Esophagus muscularis mucosa (tissue), 4 donors: ENCODE results near the gene GPR55. TPM values are rescaled to one million over a fixed set of nuclear protein-coding genes. Genes with fewer than 3 reads are reported as not detected.

ENCODE experiments used
- DNase-seq: peaks from one replicate; pipeline ENCODE4 v3.0.0-alpha.2; 2017; ENCODE audit errors: extremely low spot score
- H3K27ac ChIP-seq, 4 donors: fragments of 200-600 bp; sonication (generic); replicated peaks in 1 of 4; 1 replicate in 3 of 4; 2 replicates in 1 of 4; pipeline ENCODE4 v1.5.1; 2016 to 2019; ENCODE audit warnings: mild to moderate bottlenecking in 1 of 4
- H3K27me3 ChIP-seq, 4 donors: fragments of 200-600 bp; sonication (generic); one replicate each; pipeline versions ENCODE4 v1.5.1 to v1.6.0; 2016 to 2019
- H3K36me3 ChIP-seq, 4 donors: fragments of 200-600 bp; sonication (generic); one replicate each; pipeline ENCODE4 v1.5.1; 2016 to 2019
- H3K4me1 ChIP-seq, 4 donors: fragments of 200-600 bp; sonication (generic); one replicate each; pipeline ENCODE4 v1.5.1; 2016 to 2019
- H3K4me3 ChIP-seq, 4 donors: fragments of 200-600 bp; sonication (generic); 1 replicate in 2 of 4; 2 replicates in 2 of 4; pipeline ENCODE4 v1.5.1; 2016 to 2019; ENCODE audit warnings: mild to moderate bottlenecking in 4 of 4, moderate library complexity in 1 of 4
- H3K9me3 ChIP-seq, 4 donors: fragments of 200-600 bp; sonication (generic); 1 replicate in 3 of 4; 2 replicates in 1 of 4; pipeline ENCODE4 v1.5.1; 2016 to 2019
- EP300 ChIP-seq: sonication (generic); formaldehyde crosslinking; IDR thresholded peaks from one replicate; pipeline ENCODE4 v1.6.1; 2017; ENCODE audit warnings: antibody characterized with exemption
- POLR2A ChIP-seq: fragments of 450-650 bp; IDR thresholded peaks from one replicate; pipeline ENCODE4 v1.6.1; 2017; ENCODE audit warnings: antibody characterized with exemption, moderate library complexity, mild to moderate bottlenecking, low read depth
- POLR2AphosphoS5 ChIP-seq, 2 donors: sonication (generic); formaldehyde crosslinking; IDR thresholded peaks; one replicate each; pipeline ENCODE4 v1.6.1; 2017; ENCODE audit warnings: antibody characterized with exemption in 2 of 2
- WGBS: methylation state at CpG from one replicate; pipeline ENCODE4 v1.1.5; 2018; 5-methylcytosine and 5-hydroxymethylcytosine counted together
- intact Hi-C: fragments of 100-400 bp; cut with DNase I; formaldehyde crosslinking; loops from one replicate; pipeline ENCODE4 v1.15.1; 2023
- total RNA-seq, 4 donors: library from RNA; depleted of rRNA; stranded (reverse); fragments of >200 nt; gene quantifications; one replicate each; pipeline versions ENCODE4 v1.1.0 to v1.2.1, GENCODE V29; 2016
- TF ChIP-seq, protein P1 (sequence below), 3 experiments: fragments of 200-600 bp in 2 of 3; fragments of 450-650 bp in 1 of 3; sonication (generic) in 2 of 3; IDR thresholded peaks; one replicate each; pipeline ENCODE4 v1.5.1; 2017 to 2019; ENCODE audit warnings: antibody characterized with exemption in 3 of 3, mild to moderate bottlenecking in 2 of 3, moderate library complexity in 1 of 3

Gene GPR55
- total RNA-seq, 4 donors from 2014 or later, result 0.29 to 0.42 TPM; not detected in 2

DNA sequence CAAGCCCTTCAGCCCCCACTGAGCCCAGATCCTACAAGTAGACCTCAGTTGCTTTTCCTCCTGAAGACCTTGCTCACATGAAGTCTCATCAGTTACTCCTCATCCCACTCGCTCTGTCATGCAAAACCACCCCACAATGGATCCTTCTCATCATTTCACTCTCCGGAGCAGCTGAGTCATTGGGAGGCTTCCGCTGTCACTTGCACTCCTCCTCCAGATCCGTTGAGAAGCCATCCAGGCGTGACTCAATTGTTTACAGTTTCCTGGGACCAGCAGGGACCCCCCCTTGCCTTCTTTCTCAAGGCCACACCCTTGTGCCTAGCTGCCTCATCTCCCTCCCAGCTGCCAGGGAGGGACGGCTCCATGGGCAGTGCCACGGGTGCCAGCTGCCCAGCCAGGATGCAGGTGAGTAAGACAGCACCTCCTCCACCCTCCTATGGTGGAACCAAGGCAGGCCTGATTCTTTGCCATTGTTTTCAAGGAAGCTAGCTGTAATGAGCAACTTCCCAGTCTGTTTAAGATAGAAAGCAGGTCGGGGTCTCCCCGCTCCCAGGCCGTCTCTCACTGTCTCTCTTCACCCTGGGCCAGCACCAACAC, 16.3 kb downstream of the GPR55 start:
- no peaks in the 10 kb centered on the region for H3K9me3 ChIP-seq
- peak overlapping the region in 3 of 4 donors; percentile 7 to 20 (median 20) for H3K27ac ChIP-seq
- TF ChIP-seq POLR2A, result no peak
- TF ChIP-seq, protein P1, sequence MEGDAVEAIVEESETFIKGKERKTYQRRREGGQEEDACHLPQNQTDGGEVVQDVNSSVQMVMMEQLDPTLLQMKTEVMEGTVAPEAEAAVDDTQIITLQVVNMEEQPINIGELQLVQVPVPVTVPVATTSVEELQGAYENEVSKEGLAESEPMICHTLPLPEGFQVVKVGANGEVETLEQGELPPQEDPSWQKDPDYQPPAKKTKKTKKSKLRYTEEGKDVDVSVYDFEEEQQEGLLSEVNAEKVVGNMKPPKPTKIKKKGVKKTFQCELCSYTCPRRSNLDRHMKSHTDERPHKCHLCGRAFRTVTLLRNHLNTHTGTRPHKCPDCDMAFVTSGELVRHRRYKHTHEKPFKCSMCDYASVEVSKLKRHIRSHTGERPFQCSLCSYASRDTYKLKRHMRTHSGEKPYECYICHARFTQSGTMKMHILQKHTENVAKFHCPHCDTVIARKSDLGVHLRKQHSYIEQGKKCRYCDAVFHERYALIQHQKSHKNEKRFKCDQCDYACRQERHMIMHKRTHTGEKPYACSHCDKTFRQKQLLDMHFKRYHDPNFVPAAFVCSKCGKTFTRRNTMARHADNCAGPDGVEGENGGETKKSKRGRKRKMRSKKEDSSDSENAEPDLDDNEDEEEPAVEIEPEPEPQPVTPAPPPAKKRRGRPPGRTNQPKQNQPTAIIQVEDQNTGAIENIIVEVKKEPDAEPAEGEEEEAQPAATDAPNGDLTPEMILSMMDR (IDR thresholded peaks at IDR 0.05), result no peak
- peak in 1 of 2 donors; percentile 5 for TF ChIP-seq POLR2AphosphoS5 (IDR thresholded peaks at IDR 0.05)
- TF ChIP-seq EP300, result no peak
- no peak for DNase-seq
- H3K4me3 ChIP-seq, result peak overlapping the region in 3 of 4 donors; percentile 20 to 43 (median 22)
- intact Hi-C loops, result no loop called here
- peaks cover 0 to 5% (median 0%) of the 10 kb centered on the region in 4 donors for H3K4me1 ChIP-seq
- H3K36me3 ChIP-seq, result no peaks in the 10 kb centered on the region
- H3K27me3 ChIP-seq, result no peaks in the 10 kb centered on the region
- WGBS, result 54% methylated on average over 10 of the region's 10 CpGs

DNA sequence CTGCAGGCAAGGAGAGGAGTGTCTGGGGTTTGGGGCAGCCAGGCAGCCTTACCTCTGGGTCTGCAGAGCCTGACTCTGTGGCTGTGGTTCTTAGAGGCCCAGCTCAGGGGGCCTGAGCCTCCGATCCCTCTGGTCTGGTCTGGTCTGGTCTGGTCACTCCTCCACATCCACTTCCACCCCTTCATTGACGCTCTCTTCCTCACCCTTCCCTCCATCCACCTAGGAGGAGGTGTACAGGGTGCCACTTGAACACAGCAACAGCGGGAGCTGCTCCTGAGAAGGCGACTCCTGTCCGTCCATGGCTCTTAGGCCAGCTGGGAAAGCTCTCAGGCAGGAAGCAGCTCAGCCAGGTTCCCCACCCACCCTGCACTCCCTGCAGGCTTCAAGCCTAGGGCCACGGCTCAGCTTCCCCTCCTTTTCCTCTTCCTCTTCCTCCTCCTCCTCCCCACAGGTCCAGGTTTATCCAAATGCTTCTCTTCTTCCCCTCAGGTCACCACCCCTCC, 16.9 kb downstream of the GPR55 start:
- H3K9me3 ChIP-seq, result no peaks in the 10 kb centered on the region
- WGBS, result 69% methylated on average over 6 of the region's 6 CpGs
- intact Hi-C loops, result no loop called here
- H3K4me3 ChIP-seq, result peak overlapping the region; percentile 12 to 43 (median 21)
- TF ChIP-seq POLR2AphosphoS5 (IDR thresholded peaks at IDR 0.05) (no peak), POLR2A (no peak), EP300 (no peak)
- TF ChIP-seq, protein P1 (IDR thresholded peaks at IDR 0.05), result no peak
- no peak for DNase-seq
- no peaks in the 10 kb centered on the region for H3K27me3 ChIP-seq
- H3K4me1 ChIP-seq, result peaks cover 0 to 5% (median 0%) of the 10 kb centered on the region in 4 donors
- no peaks in the 10 kb centered on the region for H3K36me3 ChIP-seq
- H3K27ac ChIP-seq, result peak overlapping the region in 3 of 4 donors; percentile 7 to 20 (median 18)

- 81% methylated on average over 4 of the region's 16 CpGs for WGBS
- intact Hi-C loops, result no loop called here
- Histone ChIP-seq H3K9me3 (no peaks in the 10 kb centered on the region), H3K27me3 (no peaks in the 10 kb centered on the region), H3K36me3 (no peaks in the 10 kb centered on the region), H3K4me1 (peaks cover 0 to 5% (median 0%) of the 10 kb centered on the region in 4 donors), H3K4me3 (peak overlapping the region in 3 of 4 donors; percentile 20 to 43 (median 22)), H3K27ac (peak overlapping the region in 2 of 4 donors; percentile 7 to 18)
- DNase-seq, result no peak
- no peak for TF ChIP-seq EP300
- no peak for TF ChIP-seq POLR2AphosphoS5 (IDR thresholded peaks at IDR 0.05)
- no peak for TF ChIP-seq POLR2A
- TF ChIP-seq, protein P1 (IDR thresholded peaks at IDR 0.05), result no peak
Measured at GRCh38 chr2:230907361-230908091, 17.5 kb downstream of the GPR55 start.

- H3K9me3 ChIP-seq, result no peaks in the 10 kb centered on the region
- H3K4me3 ChIP-seq, result no peak overlapping the region
- H3K27me3 ChIP-seq, result peaks cover 0 to 2% (median 0%) of the 10 kb centered on the region in 4 donors
- TF ChIP-seq POLR2A, result no peak
- TF ChIP-seq POLR2AphosphoS5 (IDR thresholded peaks at IDR 0.05), result no peak
- TF ChIP-seq, protein P1 (IDR thresholded peaks at IDR 0.05), result no peak
- no peak for TF ChIP-seq EP300
- peaks cover 0 to 5% (median 0%) of the 10 kb centered on the region in 4 donors for H3K4me1 ChIP-seq
- H3K36me3 ChIP-seq, result no peaks in the 10 kb centered on the region
- DNase-seq, result no peak
- intact Hi-C loops, result no loop called here
- WGBS, result 88% methylated on average over 9 of the region's 15 CpGs
- no peak overlapping the region for H3K27ac ChIP-seq
Measured at GRCh38 chr2:230906471-230907230, 18.4 kb downstream of the GPR55 start.
